ENCODE measurements around the gene CLCN2. TPM values are rescaled to one million over a fixed set of nuclear protein-coding genes. Genes with fewer than 3 reads are reported as not detected.

CLCN2 gene
- total RNA-seq, 2 donors from 2014 or later, result 6.5 to 13.9 TPM

DNA sequence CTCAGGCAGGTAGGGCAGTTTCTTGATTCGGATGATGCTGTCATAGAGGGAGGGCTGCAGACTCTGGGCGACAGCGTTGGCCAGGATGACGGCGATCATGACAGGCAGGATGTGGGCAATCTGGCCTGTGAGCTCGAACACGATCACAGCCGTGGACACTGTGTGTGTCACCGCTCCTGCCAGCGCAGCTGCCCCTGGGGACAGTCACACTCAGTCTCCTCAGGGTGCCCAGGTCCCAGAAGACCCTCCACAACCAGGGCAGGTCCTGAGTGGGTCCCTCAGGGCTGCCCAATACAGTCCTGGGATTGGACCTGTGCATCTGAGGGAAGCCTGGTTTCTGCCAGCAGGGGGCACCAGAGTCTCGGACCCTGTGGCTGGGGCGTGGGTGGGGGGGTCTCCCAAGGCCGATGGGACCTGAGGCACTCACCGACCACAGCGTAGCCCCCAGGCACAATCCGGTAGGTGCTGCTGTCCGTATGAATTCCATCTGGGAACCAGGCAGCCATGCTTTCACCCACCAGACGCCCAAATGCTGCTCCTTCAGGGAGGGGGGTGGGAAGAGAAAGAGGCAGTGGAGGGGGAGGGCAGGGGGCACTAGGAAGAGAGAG lies 7.2 kb downstream of the CLCN2 start:
- peaks cover 0 to 5% of the 10 kb centered on the region in 2 donors for H3K36me3 Mint-ChIP-seq
- peak in 1 of 2 donors; percentile 69 for DNase-seq (ENCODE audit: low spot score in 2 of 2)
- peak; percentile 74 to 84 for ATAC-seq
- H3K27ac Mint-ChIP-seq, result no peak overlapping the region
- no peaks in the 10 kb centered on the region for H3K9me3 Mint-ChIP-seq

- Mint-ChIP-seq H3K36me3 (peaks cover 0 to 5% of the 10 kb centered on the region in 2 donors), H3K27ac (no peak overlapping the region), H3K9me3 (no peaks in the 10 kb centered on the region)
- no peak for ATAC-seq
- DNase-seq (ENCODE audit: low spot score in 2 of 2), result no peak
Observed at GRCh38 chr3:184353546-184353941, 7.9 kb downstream of the CLCN2 start.

GRCh38 chr3:184352897-184353545 lies 8.4 kb downstream of the CLCN2 start:
- no peaks in the 10 kb centered on the region for H3K9me3 Mint-ChIP-seq
- no peak for ATAC-seq
- DNase-seq (ENCODE audit: low spot score in 2 of 2), result no peak
- no peak overlapping the region for H3K27ac Mint-ChIP-seq
- H3K36me3 Mint-ChIP-seq, result peaks cover 0 to 5% of the 10 kb centered on the region in 2 donors

DNA sequence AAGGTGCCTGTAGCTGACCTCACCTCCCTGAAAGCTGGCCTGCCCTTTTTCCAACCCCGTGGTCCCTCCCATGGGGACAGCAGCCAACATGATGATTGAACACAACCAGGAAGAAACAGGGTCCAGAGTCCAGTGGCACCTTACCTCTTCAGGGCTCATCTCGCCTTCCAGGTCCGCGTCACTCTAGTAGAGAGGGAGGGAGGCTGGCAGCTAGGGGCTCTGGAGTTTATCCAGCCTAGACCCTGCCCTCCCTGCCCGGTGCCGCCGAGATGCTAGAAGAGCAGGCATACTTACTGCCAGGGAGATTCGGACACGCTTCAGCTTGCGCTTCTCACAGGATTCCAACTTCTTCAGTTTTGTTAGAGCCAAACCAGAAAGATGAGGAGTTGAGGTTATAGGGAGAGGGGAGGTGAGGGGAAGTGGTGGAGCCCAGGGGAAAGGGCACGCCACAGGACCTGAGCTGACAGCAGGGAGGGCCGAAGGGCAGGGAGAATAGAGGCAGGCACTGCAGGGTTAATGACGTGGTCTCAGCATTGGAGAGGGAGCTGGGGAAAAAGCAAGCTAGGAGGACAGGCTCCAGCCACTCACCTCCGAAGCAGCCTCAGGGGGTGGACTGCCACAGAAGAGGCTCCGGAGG lies 9.1 kb downstream of the CLCN2 start:
- ATAC-seq (no peak), DNase-seq (ENCODE audit: low spot score in 2 of 2) (no peak)
- H3K36me3 Mint-ChIP-seq, result peaks cover 0 to 5% of the 10 kb centered on the region in 2 donors
- H3K9me3 Mint-ChIP-seq, result no peaks in the 10 kb centered on the region
- peak overlapping the region in 1 of 2 donors; percentile 59 for H3K27ac Mint-ChIP-seq

DNA sequence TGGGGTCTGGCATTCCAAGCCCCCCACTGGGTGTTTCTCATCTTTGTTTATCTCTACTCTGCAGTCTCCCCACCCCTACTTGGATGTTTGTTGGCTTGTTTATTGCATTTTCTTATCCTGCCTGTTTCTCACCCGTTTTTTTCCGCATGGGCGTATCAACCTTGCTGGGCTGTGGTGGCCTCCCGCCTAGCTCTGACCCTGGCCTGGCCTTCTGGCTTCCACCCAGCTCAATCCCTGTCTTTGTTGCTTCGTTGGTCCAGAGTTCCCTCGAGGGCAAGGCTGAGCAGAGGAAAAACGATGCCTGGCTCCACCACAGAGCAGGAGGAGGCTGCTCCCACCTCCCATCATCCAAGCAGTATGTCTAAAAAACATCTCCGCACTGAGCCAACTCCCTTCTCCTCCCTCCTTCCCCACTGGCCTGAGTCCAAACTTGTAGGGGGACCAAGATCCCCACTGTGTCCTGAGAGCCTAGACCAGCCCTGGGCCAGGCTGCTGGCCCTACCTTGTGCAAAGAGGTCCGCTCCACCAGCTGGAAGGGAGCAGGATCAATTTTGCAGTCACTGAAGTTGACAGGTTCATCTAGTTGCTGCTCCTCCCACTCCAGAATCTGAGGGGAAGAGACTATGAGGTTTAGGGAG lies 9.8 kb downstream of the CLCN2 start:
- no peak for ATAC-seq
- H3K27ac Mint-ChIP-seq, result no peak overlapping the region

DNA sequence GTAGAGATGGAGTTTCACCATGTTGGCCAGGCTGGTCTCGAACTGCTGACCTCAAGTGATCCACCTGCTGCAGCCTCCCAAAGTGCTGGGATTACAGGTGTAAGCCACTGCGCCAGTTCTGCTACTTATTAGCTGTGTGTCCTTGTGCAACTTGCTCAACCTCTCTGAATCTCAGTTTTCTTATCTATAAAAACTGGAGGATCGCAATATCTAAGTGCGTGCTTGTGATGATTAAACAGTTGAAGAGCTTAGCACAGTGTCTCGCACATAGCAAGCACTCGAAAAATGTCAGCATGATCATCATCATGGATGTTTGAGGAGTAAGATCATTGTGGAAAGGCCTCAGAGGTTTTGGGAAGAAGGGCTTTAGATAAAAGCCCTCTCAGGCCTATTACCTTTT lies 10.8 kb downstream of the CLCN2 start:
- no peak for ATAC-seq
- peaks cover 0 to 5% of the 10 kb centered on the region in 2 donors for H3K36me3 Mint-ChIP-seq

More for the DNA sequence above, 9.8 kb downstream of the CLCN2 start:
- DNase-seq (ENCODE audit: low spot score in 2 of 2), result no peak
- Mint-ChIP-seq H3K9me3 (no peaks in the 10 kb centered on the region), H3K36me3 (peaks cover 0 to 5% of the 10 kb centered on the region in 2 donors)

GRCh38 chr3:184349563-184350470 lies 11.6 kb downstream of the CLCN2 start:
- H3K9me3 Mint-ChIP-seq, result no peaks in the 10 kb centered on the region
- DNase-seq (ENCODE audit: low spot score in 2 of 2) (no peak), ATAC-seq (no peak)
- H3K27ac Mint-ChIP-seq, result no peak overlapping the region
- no peaks in the 10 kb centered on the region for H3K36me3 Mint-ChIP-seq

More for the DNA sequence above, 10.8 kb downstream of the CLCN2 start:
- H3K27ac Mint-ChIP-seq, result no peak overlapping the region
- H3K9me3 Mint-ChIP-seq, result no peaks in the 10 kb centered on the region
- no peak for DNase-seq (ENCODE audit: low spot score in 2 of 2)

- DNase-seq (ENCODE audit: low spot score in 2 of 2) (no peak), ATAC-seq (no peak)
- Mint-ChIP-seq H3K9me3 (no peaks in the 10 kb centered on the region), H3K27ac (no peak overlapping the region), H3K36me3 (no peaks in the 10 kb centered on the region)
Observed at GRCh38 chr3:184348057-184348382, 13.4 kb downstream of the CLCN2 start.

GRCh38 chr3:184347321-184348056 lies 13.9 kb downstream of the CLCN2 start:
- ATAC-seq (no peak), DNase-seq (ENCODE audit: low spot score in 2 of 2) (no peak)
- no peaks in the 10 kb centered on the region for H3K9me3 Mint-ChIP-seq
- no peaks in the 10 kb centered on the region for H3K36me3 Mint-ChIP-seq
- H3K27ac Mint-ChIP-seq, result no peak overlapping the region

DNA sequence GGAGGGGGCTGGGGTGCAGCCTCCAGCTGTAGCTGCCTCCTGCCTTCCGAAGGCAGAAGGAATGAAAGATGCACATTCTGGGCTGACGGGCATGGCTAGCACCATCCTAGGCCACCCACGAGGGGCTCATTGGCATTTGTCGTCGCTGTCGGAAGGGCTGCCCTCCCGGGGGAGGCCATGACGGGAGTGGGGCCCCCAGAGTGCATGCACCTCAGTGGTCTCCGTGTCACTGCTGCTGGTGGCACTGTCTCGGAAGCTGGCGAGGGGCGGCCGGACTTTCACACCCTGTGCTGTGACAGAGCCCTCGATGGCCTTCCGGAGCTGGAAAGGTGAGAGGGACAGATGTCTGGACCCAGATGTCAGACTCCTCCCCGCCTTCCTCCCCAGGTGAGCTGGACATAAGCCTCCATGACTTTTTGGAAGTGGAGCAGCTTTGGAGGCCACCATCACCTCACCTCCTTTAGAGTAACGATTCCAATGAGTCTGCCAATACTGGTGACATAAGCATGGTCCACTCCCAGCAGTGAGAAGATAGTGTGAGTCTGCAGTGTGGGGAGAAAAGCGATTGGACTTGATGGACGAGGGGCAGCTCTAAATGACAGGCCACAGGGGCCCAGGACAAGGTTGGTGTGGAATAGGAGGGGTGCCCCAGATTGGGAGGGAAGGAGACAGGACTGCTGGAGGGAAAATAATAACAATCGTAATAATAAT lies 14.8 kb downstream of the CLCN2 start:
- DNase-seq (ENCODE audit: low spot score in 2 of 2) (no peak), ATAC-seq (no peak)
- Mint-ChIP-seq H3K36me3 (no peaks in the 10 kb centered on the region), H3K27ac (no peak overlapping the region), H3K9me3 (no peaks in the 10 kb centered on the region)

- Mint-ChIP-seq H3K36me3 (no peaks in the 10 kb centered on the region), H3K27ac (peak overlapping the region in 1 of 2 donors; percentile 38), H3K9me3 (no peaks in the 10 kb centered on the region)
- ATAC-seq, result peak; percentile 28 to 46
- DNase-seq (ENCODE audit: low spot score in 2 of 2), result no peak
Observed at GRCh38 chr3:184345317-184346144, 15.9 kb downstream of the CLCN2 start.

GRCh38 chr3:184344579-184345316 lies 16.7 kb downstream of the CLCN2 start:
- Mint-ChIP-seq H3K9me3 (no peaks in the 10 kb centered on the region), H3K36me3 (no peaks in the 10 kb centered on the region), H3K27ac (peak overlapping the region in 1 of 2 donors; percentile 53)
- DNase-seq (ENCODE audit: low spot score in 2 of 2), result no peak
- no peak for ATAC-seq

GRCh38 chr3:184343200-184343876 lies 18.1 kb downstream of the CLCN2 start:
- Mint-ChIP-seq H3K36me3 (no peaks in the 10 kb centered on the region), H3K9me3 (no peaks in the 10 kb centered on the region), H3K27ac (no peak overlapping the region)
- no peak for DNase-seq (ENCODE audit: low spot score in 2 of 2)
- ATAC-seq, result no peak

- no peak for ATAC-seq
- no peaks in the 10 kb centered on the region for H3K36me3 Mint-ChIP-seq
Observed at GRCh38 chr3:184341925-184342324, 19.5 kb downstream of the CLCN2 start.

More at GRCh38 chr3:184341925-184342324, 19.5 kb downstream of the CLCN2 start:
- Mint-ChIP-seq H3K9me3 (no peaks in the 10 kb centered on the region), H3K27ac (no peak overlapping the region)
- no peak for DNase-seq (ENCODE audit: low spot score in 2 of 2)
